Measurements from ENCODE around the gene CHML. TPM values are rescaled to one million over a fixed set of nuclear protein-coding genes. Genes with fewer than 3 reads are reported as not detected.

Gene CHML
- total and polyA plus RNA-seq, 12 donors: 1.7 to 11.4 (median 7.7) TPM

GRCh38 chr1:241645199-241645598, 5.0 kb upstream of the CHML start:
- no peak for TF ChIP-seq CTCF (IDR thresholded peaks at IDR 0.05)
- no peak for ATAC-seq
- Histone ChIP-seq H3K4me3 (no peak overlapping the region), H3K36me3 (no peaks in the 10 kb centered on the region), H3K27me3 (peaks cover 0 to 4% (median 0%) of the 10 kb centered on the region in 7 donors), H3K27ac (no peak overlapping the region), H3K9me3 (peaks cover 0 to 20% (median 0%) of the 10 kb centered on the region in 11 donors), H3K4me1 (peaks cover 0 to 5% (median 0%) of the 10 kb centered on the region in 9 donors)
- no peak for DNase-seq
- intact Hi-C loops (cut with DNase I): loop anchor here in 1 of 10 donors (10.0 kb wide), 1 partner anchor 200 kb away; the partner anchor contains the start of gene EXO1
- 65 to 66% methylated on average over 4 of the region's 4 CpGs for WGBS, 2 donors

GRCh38 chr1:241644259-241644658, 4.1 kb upstream of the CHML start:
- Histone ChIP-seq H3K36me3 (no peaks in the 10 kb centered on the region), H3K4me3 (no peak overlapping the region), H3K27ac (no peak overlapping the region), H3K9me3 (peaks cover 0 to 20% (median 0%) of the 10 kb centered on the region in 11 donors), H3K4me1 (peaks cover 0 to 7% (median under 1%) of the 10 kb centered on the region in 9 donors), H3K27me3 (peaks cover 0 to 1% (median 0%) of the 10 kb centered on the region in 7 donors)
- WGBS, 2 donors: 93 to 97% methylated on average over 2 of the region's 2 CpGs
- ATAC-seq: no peak
- DNase-seq: no peak
- no peak for TF ChIP-seq CTCF (IDR thresholded peaks at IDR 0.05)
- intact Hi-C loops (cut with DNase I): loop anchor here in 2 of 10 donors (5.0 to 10.0 kb wide), 2 partner anchors 127 to 201 kb away; partner anchors contain the start of genes EXO1 (in 1 of the 2) and FH (in 1 of the 2)

GRCh38 chr1:241642593-241642944, 2.4 kb upstream of the CHML start:
- DNase-seq: no peak
- 94 to 96% methylated on average over 1 of the region's 1 CpG for WGBS, 2 donors
- peaks cover 0 to 20% (median 0%) of the 10 kb centered on the region in 11 donors for H3K9me3 ChIP-seq
- H3K36me3 ChIP-seq: no peaks in the 10 kb centered on the region
- intact Hi-C loops (cut with DNase I): loop anchor here in 2 of 10 donors (5.0 to 10.0 kb wide), 2 partner anchors 125 to 202 kb away; partner anchors contain the start of genes EXO1 (in 1 of the 2) and FH (in 1 of the 2)
- TF ChIP-seq CTCF (IDR thresholded peaks at IDR 0.05): no peak
- H3K27ac ChIP-seq: no peak overlapping the region
- no peak for ATAC-seq
- no peaks in the 10 kb centered on the region for H3K27me3 ChIP-seq
- no peak overlapping the region for H3K4me3 ChIP-seq
- H3K4me1 ChIP-seq: peaks cover 0 to 23% (median 12%) of the 10 kb centered on the region in 9 donors

GRCh38 chr1:241641773-241642592, 1.8 kb upstream of the CHML start:
- intact Hi-C loops (cut with DNase I): loop anchor here in 2 of 10 donors (5.0 to 10.0 kb wide), 2 partner anchors 125 to 203 kb away; partner anchors contain the start of genes EXO1 (in 1 of the 2) and FH (in 1 of the 2)
- no peak for ATAC-seq
- no peaks in the 10 kb centered on the region for H3K36me3 ChIP-seq
- WGBS, 2 donors: 63 to 68% methylated on average over 12 of the region's 12 CpGs
- no peaks in the 10 kb centered on the region for H3K27me3 ChIP-seq
- peaks cover 0 to 29% (median 12%) of the 10 kb centered on the region in 9 donors for H3K4me1 ChIP-seq
- no peak for TF ChIP-seq CTCF (IDR thresholded peaks at IDR 0.05)
- no peak overlapping the region for H3K27ac ChIP-seq
- H3K9me3 ChIP-seq: peaks cover 0 to 20% (median 0%) of the 10 kb centered on the region in 11 donors
- H3K4me3 ChIP-seq: no peak overlapping the region
- no peak for DNase-seq

Measured in heart right ventricle (tissue), 16 donors.